Measurements from ENCODE around the gene GYS2.

GRCh38 chr12:21527451-21528180 is 77.0 kb downstream of the GYS2 start:
- TF ChIP-seq EZH2phosphoT487 (conservative IDR thresholded peaks at IDR 0.05; ENCODE audit: low read length) = no peak
- no peak for TF ChIP-seq CTCF (IDR thresholded peaks at IDR 0.05; ENCODE audit: insufficient read depth, low read length, poor library complexity, severe bottlenecking)

Data from SU-DHL-6 (cell line).